Choroid plexus epithelial cell (primary cell): ENCODE data around the gene L3MBTL1.
"Not testable (repeated sequence)": the region's sequence is repeated elsewhere in the genome, so short reads cannot be mapped to it uniquely, and the experiment has no call there.

Experiments
- DNase-seq: peaks from one replicate; pipeline ENCODE4 v3.0.0-alpha.2; 2010; ENCODE audit warnings: low read depth
- H3K4me3 ChIP-seq: 2 replicates; pipeline ENCODE4 v1.5.1; 2011; ENCODE audit warnings: low read depth, mild to moderate bottlenecking, control low read depth, low read length, moderate library complexity
- CTCF ChIP-seq: conservative IDR thresholded peaks from 2 replicates; pipeline ENCODE4 v1.5.1; 2011; ENCODE audit warnings: low read depth, mild to moderate bottlenecking, control low read depth, inconsistent platforms, low read length, moderate library complexity

The L3MBTL1 gene

DNA sequence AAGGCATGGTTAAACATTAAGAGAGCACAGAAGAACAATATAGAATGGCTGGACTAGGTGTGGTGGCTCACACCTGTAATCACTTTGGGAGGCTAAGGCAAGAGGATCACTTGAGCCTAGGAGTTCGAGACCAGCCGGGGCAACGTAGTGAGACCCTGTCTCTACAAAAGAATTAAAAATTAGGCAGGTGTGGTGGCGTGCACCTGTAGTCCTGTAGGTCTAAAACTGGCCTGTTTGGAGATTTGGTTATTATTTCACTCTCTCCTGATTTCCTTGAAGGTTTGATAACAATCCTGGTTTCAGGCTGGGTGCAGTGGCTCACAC is 34.2 kb upstream of the L3MBTL1 start:
- DNase-seq = no peak
- TF ChIP-seq CTCF = no peak
- no peak overlapping the region for H3K4me3 ChIP-seq

DNA sequence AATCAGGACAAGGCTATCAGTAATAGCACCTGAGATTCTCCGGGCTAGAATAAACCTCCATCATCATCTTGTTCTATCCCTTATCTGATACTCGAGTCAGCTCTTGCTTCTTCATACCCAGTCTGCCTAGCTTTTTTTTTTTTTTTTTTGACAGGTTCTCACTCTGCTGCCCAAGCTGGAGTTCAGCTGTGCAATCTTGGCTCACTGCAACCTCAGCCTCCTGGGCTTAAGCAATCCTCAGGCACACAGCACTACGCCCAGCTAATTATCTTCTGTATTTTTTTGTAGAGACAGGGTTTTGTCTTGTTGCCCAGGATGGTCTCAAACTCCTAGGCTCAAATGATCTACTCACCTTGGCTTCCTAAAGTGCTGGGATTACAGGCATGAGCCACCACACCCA is 30.3 kb upstream of the L3MBTL1 start:
- no peak overlapping the region for H3K4me3 ChIP-seq
- DNase-seq = no peak
- no peak for TF ChIP-seq CTCF

DNA sequence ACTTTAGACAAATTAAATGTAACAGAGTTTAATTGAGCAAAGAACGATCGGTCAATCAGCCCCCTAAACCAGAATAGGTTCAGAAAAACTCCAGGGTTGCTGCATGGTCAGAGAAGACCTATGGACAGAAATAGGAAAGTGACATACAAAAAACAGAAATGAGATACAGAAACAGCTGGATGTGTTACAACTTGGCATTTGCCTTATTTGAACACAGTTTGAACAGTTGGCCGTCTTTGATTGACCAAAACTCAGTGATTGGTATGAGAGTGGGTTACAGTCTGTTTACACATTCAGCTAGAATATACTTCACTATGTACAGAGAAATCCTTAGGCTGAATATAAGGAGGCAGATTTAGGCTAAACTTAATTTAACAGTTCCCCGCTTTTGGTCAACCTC is 29.9 kb upstream of the L3MBTL1 start:
- no peak overlapping the region for H3K4me3 ChIP-seq
- no peak for TF ChIP-seq CTCF
- DNase-seq = no peak

GRCh38 chr20:43490038-43490437 is 17.5 kb upstream of the L3MBTL1 start:
- no peak for DNase-seq
- no peak overlapping the region for H3K4me3 ChIP-seq
- no peak for TF ChIP-seq CTCF

- no peak for TF ChIP-seq CTCF
- DNase-seq = no peak
- H3K4me3 ChIP-seq = no peak overlapping the region
Observed at GRCh38 chr20:43492101-43492500, 15.4 kb upstream of the L3MBTL1 start.

GRCh38 chr20:43495388-43495787 is 12.1 kb upstream of the L3MBTL1 start:
- TF ChIP-seq CTCF = no peak
- DNase-seq = no peak
- no peak overlapping the region for H3K4me3 ChIP-seq

DNA sequence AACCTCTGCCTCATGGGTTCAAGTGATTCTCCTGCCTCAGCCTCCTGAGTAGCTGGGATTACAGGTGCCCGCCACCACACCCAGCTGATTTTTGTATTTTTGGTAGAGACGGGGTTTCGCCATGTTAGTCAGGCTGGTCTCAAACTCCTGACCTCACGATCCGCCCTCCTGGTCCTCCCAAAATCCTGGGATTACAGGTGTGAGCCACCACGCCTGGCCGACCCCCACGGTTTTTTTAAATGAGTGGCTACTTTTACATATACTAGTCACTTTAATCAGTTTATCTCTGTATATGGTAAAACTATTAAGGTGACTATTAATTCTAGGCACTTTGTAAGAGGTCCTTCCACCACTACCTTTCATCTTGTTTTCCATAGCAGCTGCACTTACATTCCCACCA is 5.5 kb upstream of the L3MBTL1 start:
- not testable (repeated sequence) for DNase-seq, H3K4me3 ChIP-seq

DNA sequence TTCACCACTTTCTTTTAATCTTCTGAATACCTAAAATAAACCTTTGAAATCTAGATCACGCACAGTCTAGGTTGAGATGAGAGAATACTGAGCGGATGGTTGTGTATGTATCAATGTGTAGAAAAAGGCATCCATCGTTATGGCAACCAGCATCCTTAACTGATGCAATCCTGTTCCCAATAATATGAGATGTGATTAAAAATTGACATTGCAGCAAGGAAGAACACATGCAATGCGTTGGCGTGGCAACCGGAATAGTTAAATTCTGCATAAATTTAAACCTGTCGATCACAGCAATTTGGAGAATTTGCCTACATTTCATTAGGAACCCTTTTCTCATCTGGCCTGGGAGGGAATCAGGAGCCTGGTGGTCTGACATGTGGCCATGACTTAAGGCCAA is 1.3 kb upstream of the L3MBTL1 start:
- TF ChIP-seq CTCF = no peak
- no peak for DNase-seq
- H3K4me3 ChIP-seq = no peak overlapping the region
